ENCODE measurements around the gene TSPEAR.

- no peak for TF ChIP-seq CTCF (IDR thresholded peaks at IDR 0.05 in 4 of 5, conservative IDR thresholded peaks at IDR 0.05 in 1 of 5)
- no peak for TF ChIP-seq POLR2A (IDR thresholded peaks at IDR 0.05)
Observed at GRCh38 chr21:44625756-44626155, 85.6 kb downstream of the TSPEAR start.

All from gastrocnemius medialis (tissue), 4 donors.